GM12892 (cell line): Measurements from ENCODE around the gene AMOTL1.

Experiments used
- POLR2A ChIP-seq: IDR thresholded peaks from 2 replicates; pipeline ENCODE4 v1.6.1; 2011; ENCODE audit warnings: low read depth, low read length, control low read depth
- POLR2AphosphoS5 ChIP-seq: IDR thresholded peaks from 2 replicates; pipeline ENCODE4 v1.6.1; 2011; ENCODE audit warnings: low read depth, low read length, control low read depth

- TF ChIP-seq POLR2AphosphoS5 (no peak), POLR2A (no peak)
These were observed 85.7 kb downstream of the AMOTL1 start for GRCh38 chr11:94853836-94854235.
